Measurements from ENCODE around the gene RAB10.

Gene RAB10

GRCh38 chr2:26088038-26088643, 54.3 kb downstream of the RAB10 start:
- TF ChIP-seq TAF1 (IDR thresholded peaks at IDR 0.05; ENCODE audit: borderline replicate concordance, insufficient read depth, low read length) (no peak), REST (IDR thresholded peaks at IDR 0.05; ENCODE audit: insufficient read depth in 1 of 2, low read depth in 2 of 2, low read length in 2 of 2) (no peak), FOXP2 (optimal IDR thresholded peaks at IDR 0.05; ENCODE audit: borderline replicate concordance, extremely low read depth, extremely low read length, insufficient read depth) (no peak), POLR2AphosphoS5 (IDR thresholded peaks at IDR 0.05; ENCODE audit: low read depth, low read length) (no peak), SIN3A (IDR thresholded peaks at IDR 0.05; ENCODE audit: borderline replicate concordance, insufficient read depth, low read length) (no peak)

- TF ChIP-seq POLR2AphosphoS5 (IDR thresholded peaks at IDR 0.05; ENCODE audit: low read depth, low read length) (no peak), REST (IDR thresholded peaks at IDR 0.05; ENCODE audit: insufficient read depth in 1 of 2, low read depth in 2 of 2, low read length in 2 of 2) (no peak), TAF1 (IDR thresholded peaks at IDR 0.05; ENCODE audit: borderline replicate concordance, insufficient read depth, low read length) (no peak), FOXP2 (optimal IDR thresholded peaks at IDR 0.05; ENCODE audit: borderline replicate concordance, extremely low read depth, extremely low read length, insufficient read depth) (no peak), SIN3A (IDR thresholded peaks at IDR 0.05; ENCODE audit: borderline replicate concordance, insufficient read depth, low read length) (no peak)
These were observed 55.5 kb downstream of the RAB10 start for GRCh38 chr2:26089337-26089736.

GRCh38 chr2:26095758-26096157, 61.9 kb downstream of the RAB10 start:
- TF ChIP-seq REST (IDR thresholded peaks at IDR 0.05; ENCODE audit: insufficient read depth in 1 of 2, low read depth in 2 of 2, low read length in 2 of 2) (no peak), FOXP2 (optimal IDR thresholded peaks at IDR 0.05; ENCODE audit: borderline replicate concordance, extremely low read depth, extremely low read length, insufficient read depth) (no peak), TAF1 (IDR thresholded peaks at IDR 0.05; ENCODE audit: borderline replicate concordance, insufficient read depth, low read length) (no peak), POLR2AphosphoS5 (IDR thresholded peaks at IDR 0.05; ENCODE audit: low read depth, low read length) (no peak), SIN3A (IDR thresholded peaks at IDR 0.05; ENCODE audit: borderline replicate concordance, insufficient read depth, low read length) (no peak)

- no peak for TF ChIP-seq FOXP2 (optimal IDR thresholded peaks at IDR 0.05; ENCODE audit: borderline replicate concordance, extremely low read depth, extremely low read length, insufficient read depth)
- no peak for TF ChIP-seq REST (IDR thresholded peaks at IDR 0.05; ENCODE audit: insufficient read depth in 1 of 2, low read depth in 2 of 2, low read length in 2 of 2)
- no peak for TF ChIP-seq POLR2AphosphoS5 (IDR thresholded peaks at IDR 0.05; ENCODE audit: low read depth, low read length)
- no peak for TF ChIP-seq TAF1 (IDR thresholded peaks at IDR 0.05; ENCODE audit: borderline replicate concordance, insufficient read depth, low read length)
- TF ChIP-seq SIN3A (IDR thresholded peaks at IDR 0.05; ENCODE audit: borderline replicate concordance, insufficient read depth, low read length) = no peak
These were observed 66.0 kb downstream of the RAB10 start for GRCh38 chr2:26099933-26100332.

Measured in PFSK-1 (cell line).